ENCODE measurements around the gene GPR107. TPM values are rescaled to one million over a fixed set of nuclear protein-coding genes. Genes with fewer than 3 reads are reported as not detected.
A peak's percentile ranks its signal among the peaks of the same experiment; 100 is the strongest.

The GPR107 gene
- total RNA-seq, 1 experiment from 2014 or later = 11.6 TPM

DNA sequence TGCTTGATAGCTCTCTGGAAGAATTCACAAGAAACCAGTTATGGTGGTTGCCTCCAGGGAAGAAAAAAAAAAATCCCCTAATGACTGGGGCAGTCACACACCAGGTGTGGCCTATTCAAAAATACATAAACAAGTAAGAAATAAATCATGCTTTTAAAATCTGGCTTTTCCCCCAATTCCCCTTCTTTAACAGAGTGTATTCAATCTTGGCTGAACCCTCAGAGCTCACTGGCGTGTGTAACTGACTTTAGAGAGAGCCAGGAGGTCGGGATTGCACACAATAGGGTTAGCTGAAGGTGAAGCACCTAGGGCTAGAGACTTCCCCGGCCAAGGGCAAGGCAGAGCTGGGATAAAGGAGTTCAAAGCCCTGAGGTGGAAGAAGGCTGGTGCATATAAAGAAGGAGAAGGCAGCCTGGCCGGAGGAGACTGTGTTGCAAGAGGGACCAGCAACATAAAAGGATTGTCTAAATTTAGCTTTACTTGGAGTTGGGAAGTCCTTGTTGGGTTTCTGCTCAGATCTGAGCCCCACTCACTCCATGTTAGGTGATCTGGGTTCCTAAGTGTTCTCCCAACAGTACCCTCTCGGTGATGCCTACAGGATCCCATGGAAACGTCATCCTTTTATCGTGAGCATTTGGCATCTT lies 30.4 kb upstream of the GPR107 start:
- Histone ChIP-seq H3K36me3 (ENCODE audit: insufficient read depth, low read length) (peaks cover 28% of the 10 kb centered on the region), H4K20me1 (ENCODE audit: insufficient read depth, low read depth, low read length) (peaks cover 12% of the 10 kb centered on the region; the same call in 1 of the 2 replicates), H3K4me3 (ENCODE audit: low read length) (no peak overlapping the region), H3K27me3 (ENCODE audit: low read length) (no peaks in the 10 kb centered on the region), H3K4me2 (ENCODE audit: low read depth, low read length, poor library complexity, severe bottlenecking) (no peak overlapping the region), H3K9me2 (replicated peaks; ENCODE audit: insufficient read depth, low read length) (no peaks in the 10 kb centered on the region), H3K9ac (ENCODE audit: low read length) (no peak overlapping the region), H2AFZ (ENCODE audit: low read length) (no peak overlapping the region), H3K4me1 (ENCODE audit: low read length) (peaks cover 28% of the 10 kb centered on the region), H3K79me2 (ENCODE audit: low read length) (peaks cover 100% of the 10 kb centered on the region), H3K27ac (ENCODE audit: low read length) (peak overlapping the region; percentile 30; the same call in 1 of the 2 replicates), H3K9me3 (ENCODE audit: low read length) (no peaks in the 10 kb centered on the region)
- DNase-seq = peak; percentile 41

DNA sequence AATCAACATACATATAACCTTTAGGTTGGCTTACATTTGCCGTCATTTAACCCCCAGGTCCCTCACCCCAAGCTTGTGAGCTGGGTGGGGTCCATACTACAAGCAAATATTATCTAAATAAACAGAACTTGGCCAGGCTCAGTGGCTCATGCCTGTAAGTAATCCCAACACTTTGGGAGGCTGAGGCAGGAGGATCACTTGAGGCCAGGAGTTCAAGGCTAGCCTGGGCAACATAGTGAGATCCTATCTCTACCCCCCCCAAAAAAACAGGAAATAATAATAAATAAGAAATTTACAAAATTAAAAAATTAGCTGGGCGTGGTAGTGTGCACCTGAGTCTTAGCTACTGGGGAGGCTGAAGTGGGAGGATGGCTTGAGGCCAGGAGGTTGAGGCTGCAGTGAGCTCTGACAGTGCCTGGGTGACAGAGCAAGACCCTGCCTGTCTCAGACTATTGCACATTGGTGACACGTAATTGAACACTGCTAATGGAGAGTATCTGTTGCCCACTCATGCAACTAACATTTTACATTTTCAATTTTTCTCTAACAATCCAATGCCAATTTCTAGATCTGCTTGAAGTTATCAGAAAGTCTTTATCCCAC lies 29.6 kb upstream of the GPR107 start:
- Histone ChIP-seq H3K9ac (ENCODE audit: low read length) (no peak overlapping the region), H3K79me2 (ENCODE audit: low read length) (peaks cover 100% of the 10 kb centered on the region), H3K27ac (ENCODE audit: low read length) (no peak overlapping the region), H4K20me1 (ENCODE audit: insufficient read depth, low read depth, low read length) (peaks cover 12% of the 10 kb centered on the region; the same call in 1 of the 2 replicates), H3K27me3 (ENCODE audit: low read length) (no peaks in the 10 kb centered on the region), H3K4me3 (ENCODE audit: low read length) (no peak overlapping the region), H3K9me2 (replicated peaks; ENCODE audit: insufficient read depth, low read length) (no peaks in the 10 kb centered on the region), H3K9me3 (ENCODE audit: low read length) (no peaks in the 10 kb centered on the region), H3K4me1 (ENCODE audit: low read length) (peaks cover 36% of the 10 kb centered on the region), H2AFZ (ENCODE audit: low read length) (no peak overlapping the region), H3K36me3 (ENCODE audit: insufficient read depth, low read length) (peaks cover 21% of the 10 kb centered on the region), H3K4me2 (ENCODE audit: low read depth, low read length, poor library complexity, severe bottlenecking) (no peak overlapping the region)
- no peak for DNase-seq

DNA sequence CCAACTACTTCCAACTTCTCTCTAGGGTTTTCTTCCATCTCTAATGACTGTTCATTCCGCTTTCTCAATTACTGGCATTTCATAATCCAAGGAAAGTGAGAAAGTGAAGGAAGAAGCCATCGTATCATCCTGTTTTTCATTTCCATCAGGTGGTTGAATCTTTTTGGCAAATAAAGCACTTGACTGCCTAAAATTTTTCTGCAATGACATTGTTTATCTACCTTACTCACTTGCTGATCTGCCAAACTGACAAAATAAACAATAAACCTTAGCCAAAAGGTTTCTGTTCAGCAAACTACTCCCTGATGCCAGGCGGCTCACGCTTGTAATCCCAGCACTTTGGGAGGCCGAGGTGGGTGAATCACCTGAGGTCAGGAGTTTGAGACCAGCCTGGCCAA lies 29.1 kb upstream of the GPR107 start:
- Histone ChIP-seq H3K27me3 (ENCODE audit: low read length) (no peaks in the 10 kb centered on the region), H3K9ac (ENCODE audit: low read length) (no peak overlapping the region), H3K9me3 (ENCODE audit: low read length) (no peaks in the 10 kb centered on the region), H3K9me2 (replicated peaks; ENCODE audit: insufficient read depth, low read length) (no peaks in the 10 kb centered on the region), H3K79me2 (ENCODE audit: low read length) (peaks cover 100% of the 10 kb centered on the region), H3K4me2 (ENCODE audit: low read depth, low read length, poor library complexity, severe bottlenecking) (no peak overlapping the region), H3K36me3 (ENCODE audit: insufficient read depth, low read length) (peaks cover 17% of the 10 kb centered on the region), H3K4me3 (ENCODE audit: low read length) (no peak overlapping the region), H3K4me1 (ENCODE audit: low read length) (peaks cover 41% of the 10 kb centered on the region), H4K20me1 (ENCODE audit: insufficient read depth, low read depth, low read length) (peaks cover 14% of the 10 kb centered on the region; the same call in 1 of the 2 replicates), H3K27ac (ENCODE audit: low read length) (no peak overlapping the region), H2AFZ (ENCODE audit: low read length) (no peak overlapping the region)
- DNase-seq = no peak

DNA sequence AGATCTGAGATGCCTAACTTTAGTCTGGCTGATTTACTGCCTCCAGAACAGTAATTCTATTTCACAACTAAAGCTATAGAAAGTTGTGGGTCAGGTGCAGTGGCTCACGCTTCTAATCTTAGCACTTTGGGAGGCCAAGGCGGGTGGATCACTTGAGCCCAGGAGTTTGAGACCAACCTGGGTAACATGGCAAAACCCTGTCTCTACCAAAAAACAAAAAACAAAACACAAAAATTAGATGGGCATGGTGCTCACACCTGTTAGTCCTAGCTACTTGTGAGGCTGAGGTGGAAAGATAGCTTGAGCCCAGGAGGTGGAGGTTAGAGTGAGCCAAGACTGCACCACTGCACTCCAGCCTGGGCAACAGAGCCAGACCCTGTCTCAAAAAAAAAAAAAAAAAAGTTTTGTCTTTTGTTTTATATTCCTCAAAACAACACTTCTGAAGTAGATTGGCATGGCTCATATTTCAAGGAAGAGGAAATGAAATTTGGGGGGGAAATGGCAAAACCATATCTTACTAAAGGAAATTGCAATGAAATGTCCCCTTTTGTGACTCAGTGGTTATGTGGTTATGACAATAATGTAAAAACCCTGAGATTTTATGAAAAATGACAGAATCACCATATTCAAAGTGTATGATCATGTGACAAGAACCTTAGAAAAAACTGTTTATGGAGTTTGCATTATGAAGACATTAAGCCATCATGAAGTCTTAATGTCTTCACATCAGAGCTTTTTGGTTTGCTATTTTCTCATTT lies 26.9 kb upstream of the GPR107 start:
- no peak overlapping the region for H3K9ac ChIP-seq (ENCODE audit: low read length)
- H3K4me1 ChIP-seq (ENCODE audit: low read length) = peaks cover 61% of the 10 kb centered on the region
- no peak overlapping the region for H2AFZ ChIP-seq (ENCODE audit: low read length)
- no peaks in the 10 kb centered on the region for H3K27me3 ChIP-seq (ENCODE audit: low read length)
- no peak overlapping the region for H3K4me3 ChIP-seq (ENCODE audit: low read length)
- H3K9me3 ChIP-seq (ENCODE audit: low read length) = no peaks in the 10 kb centered on the region
- DNase-seq = no peak
- no peak overlapping the region for H3K4me2 ChIP-seq (ENCODE audit: low read depth, low read length, poor library complexity, severe bottlenecking)
- peaks cover 30% of the 10 kb centered on the region for H4K20me1 ChIP-seq (ENCODE audit: insufficient read depth, low read depth, low read length)
- peaks cover 100% of the 10 kb centered on the region for H3K79me2 ChIP-seq (ENCODE audit: low read length)
- peaks cover 7% of the 10 kb centered on the region; the same call in 1 of the 2 replicates for H3K36me3 ChIP-seq (ENCODE audit: insufficient read depth, low read length)
- H3K27ac ChIP-seq (ENCODE audit: low read length) = peak overlapping the region; percentile 26
- H3K9me2 ChIP-seq (replicated peaks; ENCODE audit: insufficient read depth, low read length) = no peaks in the 10 kb centered on the region

DNA sequence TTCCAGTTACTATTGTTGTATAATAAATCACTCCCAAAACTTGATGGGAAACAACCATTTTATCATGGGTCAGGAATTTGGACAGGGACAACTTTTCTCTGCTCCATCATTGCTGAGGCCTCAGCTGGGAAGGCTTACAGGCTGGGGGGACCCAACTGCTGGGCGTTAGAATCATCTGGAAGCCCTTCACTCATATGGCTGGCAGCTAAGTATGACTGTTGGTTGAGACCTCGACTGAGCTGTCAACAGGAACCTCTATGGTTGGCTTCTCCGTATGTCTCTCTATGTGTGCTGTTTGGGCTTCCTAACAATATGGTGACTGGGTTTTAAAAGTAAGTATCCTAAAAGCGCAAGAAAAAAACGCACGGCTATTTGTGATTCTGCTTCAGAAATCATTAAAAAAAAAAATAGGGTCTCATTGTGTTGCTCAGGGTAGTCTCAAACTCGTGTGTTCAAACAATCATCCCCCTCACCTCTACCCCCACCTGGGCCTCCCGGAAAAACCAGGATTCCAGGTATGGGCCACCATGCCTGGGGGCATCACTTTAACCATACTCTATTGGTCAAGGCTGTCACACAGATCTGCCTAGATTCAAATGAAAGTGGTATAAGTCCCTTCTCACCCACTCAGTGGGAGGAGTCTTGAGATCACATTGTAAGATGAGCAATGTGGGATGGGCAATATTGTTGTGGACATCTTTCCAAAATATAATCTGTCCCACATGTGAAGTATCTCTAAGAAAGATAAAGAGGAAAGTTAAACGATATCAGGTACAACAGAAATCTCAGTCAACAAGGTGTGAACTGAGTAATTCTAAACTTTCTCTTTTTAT lies 26.0 kb upstream of the GPR107 start:
- H3K36me3 ChIP-seq (ENCODE audit: insufficient read depth, low read length) = peaks cover 7% of the 10 kb centered on the region; the same call in 1 of the 2 replicates
- H3K4me3 ChIP-seq (ENCODE audit: low read length) = no peak overlapping the region
- H3K9me3 ChIP-seq (ENCODE audit: low read length) = no peaks in the 10 kb centered on the region
- no peaks in the 10 kb centered on the region for H3K27me3 ChIP-seq (ENCODE audit: low read length)
- DNase-seq = no peak
- H3K79me2 ChIP-seq (ENCODE audit: low read length) = peaks cover 100% of the 10 kb centered on the region
- peak overlapping the region; percentile 26 for H3K27ac ChIP-seq (ENCODE audit: low read length)
- H2AFZ ChIP-seq (ENCODE audit: low read length) = no peak overlapping the region
- H3K9ac ChIP-seq (ENCODE audit: low read length) = no peak overlapping the region
- H4K20me1 ChIP-seq (ENCODE audit: insufficient read depth, low read depth, low read length) = peaks cover 30% of the 10 kb centered on the region
- no peaks in the 10 kb centered on the region for H3K9me2 ChIP-seq (replicated peaks; ENCODE audit: insufficient read depth, low read length)
- H3K4me1 ChIP-seq (ENCODE audit: low read length) = peaks cover 71% of the 10 kb centered on the region
- H3K4me2 ChIP-seq (ENCODE audit: low read depth, low read length, poor library complexity, severe bottlenecking) = peak overlapping the region; percentile 4

- Histone ChIP-seq H3K36me3 (ENCODE audit: insufficient read depth, low read length) (peaks cover 7% of the 10 kb centered on the region; the same call in 1 of the 2 replicates), H3K27me3 (ENCODE audit: low read length) (no peaks in the 10 kb centered on the region), H3K4me3 (ENCODE audit: low read length) (no peak overlapping the region), H3K4me1 (ENCODE audit: low read length) (peaks cover 72% of the 10 kb centered on the region), H4K20me1 (ENCODE audit: insufficient read depth, low read depth, low read length) (peaks cover 33% of the 10 kb centered on the region), H2AFZ (ENCODE audit: low read length) (no peak overlapping the region), H3K9me3 (ENCODE audit: low read length) (no peaks in the 10 kb centered on the region), H3K79me2 (ENCODE audit: low read length) (peaks cover 100% of the 10 kb centered on the region), H3K9ac (ENCODE audit: low read length) (no peak overlapping the region), H3K4me2 (ENCODE audit: low read depth, low read length, poor library complexity, severe bottlenecking) (no peak overlapping the region), H3K27ac (ENCODE audit: low read length) (no peak overlapping the region), H3K9me2 (replicated peaks; ENCODE audit: insufficient read depth, low read length) (no peaks in the 10 kb centered on the region)
- DNase-seq = no peak
These were observed 25.0 kb upstream of the GPR107 start for GRCh38 chr9:130028493-130029222.

DNA sequence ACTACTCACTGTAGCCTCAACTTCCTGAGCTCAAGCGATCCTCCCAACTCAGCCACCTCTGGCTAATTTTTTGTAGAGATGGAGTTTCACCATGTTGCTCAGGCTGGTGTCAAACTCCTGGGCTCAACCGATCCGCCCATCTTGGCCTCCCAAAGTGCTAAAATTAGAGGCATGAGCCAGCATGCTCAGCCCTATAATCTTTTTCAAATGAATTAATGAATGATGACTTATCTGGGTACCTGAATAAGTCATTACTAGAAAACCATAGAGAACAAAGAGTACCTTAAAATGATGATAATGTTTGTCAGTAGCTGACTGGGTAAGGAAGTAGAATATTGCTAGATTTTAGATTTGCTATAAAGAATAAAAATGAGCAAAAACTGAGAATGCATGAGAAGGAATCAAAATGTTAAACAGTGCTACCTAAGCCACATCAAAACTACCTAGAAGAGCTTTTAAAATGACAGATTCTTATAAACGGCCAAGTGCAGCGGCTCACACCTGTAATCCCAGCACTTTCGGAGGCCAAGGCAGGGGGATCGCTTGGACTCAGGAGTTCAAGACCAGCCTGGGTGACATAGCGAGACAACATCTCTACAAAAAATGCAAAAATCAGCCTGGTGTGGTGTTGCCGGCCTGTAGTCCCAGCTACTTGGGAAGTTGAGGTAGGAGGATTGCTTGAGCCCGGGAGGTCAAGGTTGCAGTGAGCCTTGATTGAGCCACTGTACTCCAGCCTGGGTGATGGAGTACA lies 24.3 kb upstream of the GPR107 start:
- Histone ChIP-seq H3K79me2 (ENCODE audit: low read length) (peaks cover 99% of the 10 kb centered on the region), H3K9me2 (replicated peaks; ENCODE audit: insufficient read depth, low read length) (no peaks in the 10 kb centered on the region), H3K27me3 (ENCODE audit: low read length) (no peaks in the 10 kb centered on the region), H3K4me2 (ENCODE audit: low read depth, low read length, poor library complexity, severe bottlenecking) (no peak overlapping the region), H3K4me1 (ENCODE audit: low read length) (peaks cover 73% of the 10 kb centered on the region), H3K36me3 (ENCODE audit: insufficient read depth, low read length) (peaks cover 7% of the 10 kb centered on the region; the same call in 1 of the 2 replicates), H3K4me3 (ENCODE audit: low read length) (no peak overlapping the region), H3K9me3 (ENCODE audit: low read length) (no peaks in the 10 kb centered on the region), H3K9ac (ENCODE audit: low read length) (no peak overlapping the region), H2AFZ (ENCODE audit: low read length) (no peak overlapping the region), H4K20me1 (ENCODE audit: insufficient read depth, low read depth, low read length) (peaks cover 32% of the 10 kb centered on the region), H3K27ac (ENCODE audit: low read length) (no peak overlapping the region)
- no peak for DNase-seq
